Gastrocnemius medialis (tissue), 4 donors: ENCODE data around the gene ATP8B4.

Experiments
- CTCF ChIP-seq, 5 experiments: fragments of 450-650 bp in 3 of 5; fragments of 200-600 bp in 2 of 5; sonication (generic) in 2 of 5; IDR thresholded peaks in 4 of 5; conservative IDR thresholded peaks in 1 of 5; 1 replicate in 4 of 5; 2 replicates in 1 of 5; pipeline ENCODE4 v1.5.1; 2016 to 2019; ENCODE audit warnings: antibody characterized with exemption in 5 of 5, mild to moderate bottlenecking in 3 of 5, moderate library complexity in 3 of 5
- POLR2A ChIP-seq, 2 donors: fragments of 450-650 bp; IDR thresholded peaks; one replicate each; pipeline ENCODE4 v1.6.1; 2017; ENCODE audit warnings: antibody characterized with exemption in 2 of 2, mild to moderate bottlenecking in 2 of 2, moderate library complexity in 2 of 2

GRCh38 chr15:49857496-49858475 lies 261.2 kb downstream of the ATP8B4 start:
- TF ChIP-seq CTCF (IDR thresholded peaks at IDR 0.05 in 4 of 5, conservative IDR thresholded peaks at IDR 0.05 in 1 of 5), result no peak
- TF ChIP-seq POLR2A (IDR thresholded peaks at IDR 0.05), result no peak
